Esophagus muscularis mucosa (tissue), 4 donors: ENCODE results near the gene MYMK.

ENCODE experiments used
- CTCF ChIP-seq, 3 experiments: fragments of 200-600 bp in 2 of 3; fragments of 450-650 bp in 1 of 3; sonication (generic) in 2 of 3; IDR thresholded peaks; one replicate each; pipeline ENCODE4 v1.5.1; 2017 to 2019; ENCODE audit warnings: antibody characterized with exemption in 3 of 3, mild to moderate bottlenecking in 2 of 3, moderate library complexity in 1 of 3
- EP300 ChIP-seq: sonication (generic); formaldehyde crosslinking; IDR thresholded peaks from one replicate; pipeline ENCODE4 v1.6.1; 2017; ENCODE audit warnings: antibody characterized with exemption
- POLR2A ChIP-seq: fragments of 450-650 bp; IDR thresholded peaks from one replicate; pipeline ENCODE4 v1.6.1; 2017; ENCODE audit warnings: antibody characterized with exemption, moderate library complexity, mild to moderate bottlenecking, low read depth
- POLR2AphosphoS5 ChIP-seq, 2 donors: sonication (generic); formaldehyde crosslinking; IDR thresholded peaks; one replicate each; pipeline ENCODE4 v1.6.1; 2017; ENCODE audit warnings: antibody characterized with exemption in 2 of 2

GRCh38 chr9:133515615-133516255 is 9.0 kb downstream of the MYMK start:
- no peak for TF ChIP-seq CTCF (IDR thresholded peaks at IDR 0.05)
- TF ChIP-seq POLR2AphosphoS5 (IDR thresholded peaks at IDR 0.05), result no peak
- no peak for TF ChIP-seq POLR2A
- no peak for TF ChIP-seq EP300
